ENCODE data around the gene GRID2.
A peak's percentile ranks its signal among the peaks of the same experiment; 100 is the strongest.

Gene GRID2

GRCh38 chr4:92529510-92529909 is 225.7 kb downstream of the GRID2 start:
- no peak for TF ChIP-seq ZFX (IDR thresholded peaks at IDR 0.05)
- TF ChIP-seq, protein P1, sequence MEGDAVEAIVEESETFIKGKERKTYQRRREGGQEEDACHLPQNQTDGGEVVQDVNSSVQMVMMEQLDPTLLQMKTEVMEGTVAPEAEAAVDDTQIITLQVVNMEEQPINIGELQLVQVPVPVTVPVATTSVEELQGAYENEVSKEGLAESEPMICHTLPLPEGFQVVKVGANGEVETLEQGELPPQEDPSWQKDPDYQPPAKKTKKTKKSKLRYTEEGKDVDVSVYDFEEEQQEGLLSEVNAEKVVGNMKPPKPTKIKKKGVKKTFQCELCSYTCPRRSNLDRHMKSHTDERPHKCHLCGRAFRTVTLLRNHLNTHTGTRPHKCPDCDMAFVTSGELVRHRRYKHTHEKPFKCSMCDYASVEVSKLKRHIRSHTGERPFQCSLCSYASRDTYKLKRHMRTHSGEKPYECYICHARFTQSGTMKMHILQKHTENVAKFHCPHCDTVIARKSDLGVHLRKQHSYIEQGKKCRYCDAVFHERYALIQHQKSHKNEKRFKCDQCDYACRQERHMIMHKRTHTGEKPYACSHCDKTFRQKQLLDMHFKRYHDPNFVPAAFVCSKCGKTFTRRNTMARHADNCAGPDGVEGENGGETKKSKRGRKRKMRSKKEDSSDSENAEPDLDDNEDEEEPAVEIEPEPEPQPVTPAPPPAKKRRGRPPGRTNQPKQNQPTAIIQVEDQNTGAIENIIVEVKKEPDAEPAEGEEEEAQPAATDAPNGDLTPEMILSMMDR (conservative IDR thresholded peaks at IDR 0.05): no peak
- no peak overlapping the region for H3K27ac ChIP-seq

DNA sequence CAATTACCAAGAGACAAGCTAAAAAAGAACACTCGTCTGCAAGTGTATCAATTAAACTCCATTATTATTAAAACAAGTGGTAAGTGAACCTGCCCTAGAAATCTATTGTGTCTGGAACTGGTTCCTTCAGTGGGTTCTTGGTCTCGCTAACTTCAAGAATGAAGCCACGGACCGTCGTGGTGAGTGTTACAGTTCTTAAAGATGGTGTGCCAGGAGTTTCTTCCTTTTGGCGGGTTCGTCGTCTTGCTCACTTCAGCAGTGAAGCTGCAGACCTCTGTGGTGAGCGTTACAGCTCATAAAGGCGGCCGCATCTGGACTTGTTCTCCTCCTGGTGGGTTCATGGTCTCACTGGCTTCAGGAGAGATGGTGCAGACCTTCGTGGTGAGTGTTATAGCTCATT is 231.8 kb downstream of the GRID2 start:
- H3K27ac ChIP-seq: no peak overlapping the region
- TF ChIP-seq, protein P1 (conservative IDR thresholded peaks at IDR 0.05): no peak
- TF ChIP-seq ZFX (IDR thresholded peaks at IDR 0.05): no peak

- no peak overlapping the region for H3K27ac ChIP-seq
- TF ChIP-seq, protein P1 (conservative IDR thresholded peaks at IDR 0.05): peak; percentile 10; the same call in 1 of the 2 replicates
- TF ChIP-seq ZFX (IDR thresholded peaks at IDR 0.05): no peak
Observed at GRCh38 chr4:92551616-92552015, 247.8 kb downstream of the GRID2 start.

DNA sequence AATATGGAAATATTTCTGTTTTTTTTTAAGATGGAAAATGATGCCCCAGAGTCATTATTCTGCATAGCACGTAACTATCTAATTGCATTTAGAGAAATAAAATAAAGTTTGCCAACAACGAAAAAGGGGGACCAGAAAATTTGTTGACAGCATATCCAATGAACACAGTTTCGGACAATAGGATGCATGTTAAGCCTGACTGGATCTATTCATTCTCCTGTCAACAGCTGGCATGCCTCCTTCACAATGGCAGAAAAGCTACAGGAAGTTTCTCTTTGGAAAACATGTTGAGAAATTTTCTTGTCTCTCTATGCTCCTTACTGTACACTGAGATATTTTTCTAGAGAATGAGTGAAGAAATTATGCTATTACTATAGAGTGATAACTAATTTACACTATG is 262.5 kb downstream of the GRID2 start:
- H3K27ac ChIP-seq: no peak overlapping the region
- no peak for TF ChIP-seq ZFX (IDR thresholded peaks at IDR 0.05)
- TF ChIP-seq, protein P1 (conservative IDR thresholded peaks at IDR 0.05): no peak

- H3K27ac ChIP-seq: no peak overlapping the region
- TF ChIP-seq, protein P1 (conservative IDR thresholded peaks at IDR 0.05): no peak
- TF ChIP-seq ZFX (IDR thresholded peaks at IDR 0.05): no peak
Observed at GRCh38 chr4:92580816-92581215, 277.1 kb downstream of the GRID2 start.

DNA sequence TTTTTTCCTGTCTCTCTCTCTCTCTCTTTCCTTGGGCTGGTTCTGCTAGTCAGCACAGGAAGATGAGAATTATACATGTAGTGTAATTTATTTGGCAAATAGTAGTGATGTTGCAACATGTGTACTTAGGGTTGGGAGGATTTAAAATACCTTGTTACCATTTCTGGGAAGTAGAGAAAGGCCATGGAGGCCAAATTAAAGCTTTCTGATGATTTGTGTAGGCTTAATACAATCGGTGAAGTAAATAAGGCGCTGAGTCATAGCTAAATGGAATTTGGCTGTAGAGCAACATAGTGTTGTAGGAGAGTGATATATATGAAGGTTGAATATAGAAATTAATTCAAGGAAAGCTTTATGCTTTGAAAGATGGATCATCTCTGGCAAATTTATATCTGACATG is 295.3 kb downstream of the GRID2 start:
- TF ChIP-seq, protein P1 (conservative IDR thresholded peaks at IDR 0.05): no peak
- no peak for TF ChIP-seq ZFX (IDR thresholded peaks at IDR 0.05)
- H3K27ac ChIP-seq: no peak overlapping the region

DNA sequence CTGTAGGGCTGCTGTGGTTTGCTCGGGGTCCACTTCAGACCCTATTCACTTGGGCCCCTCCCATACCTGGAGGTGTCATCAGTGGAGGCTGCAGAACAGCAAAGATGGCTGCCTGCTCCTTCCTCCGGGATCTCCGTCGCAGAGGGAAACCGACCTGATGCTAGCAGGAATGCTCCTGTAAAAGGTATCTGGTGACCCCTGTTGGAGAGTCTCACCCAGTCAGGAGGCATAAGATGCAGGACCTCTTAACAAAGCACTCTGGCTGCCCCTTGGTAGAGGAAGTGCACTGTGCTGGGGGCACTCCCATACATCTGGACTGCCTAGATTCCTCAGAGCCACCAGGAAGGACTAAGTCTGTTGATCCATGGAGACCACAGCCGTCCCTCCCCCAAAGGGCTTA is 296.9 kb downstream of the GRID2 start:
- H3K27ac ChIP-seq: no peak overlapping the region

More for the DNA sequence above, 296.9 kb downstream of the GRID2 start:
- no peak for TF ChIP-seq ZFX (IDR thresholded peaks at IDR 0.05)
- TF ChIP-seq, protein P1 (conservative IDR thresholded peaks at IDR 0.05): peak; percentile 24
